ENCODE data around the gene BRAF.
"Not testable (repeated sequence)": the region's sequence is repeated elsewhere in the genome, so short reads cannot be mapped to it uniquely, and the experiment has no call there.

The BRAF gene

GRCh38 chr7:140678816-140679130 lies 246.0 kb downstream of the BRAF start:
- TF ChIP-seq, protein P1, sequence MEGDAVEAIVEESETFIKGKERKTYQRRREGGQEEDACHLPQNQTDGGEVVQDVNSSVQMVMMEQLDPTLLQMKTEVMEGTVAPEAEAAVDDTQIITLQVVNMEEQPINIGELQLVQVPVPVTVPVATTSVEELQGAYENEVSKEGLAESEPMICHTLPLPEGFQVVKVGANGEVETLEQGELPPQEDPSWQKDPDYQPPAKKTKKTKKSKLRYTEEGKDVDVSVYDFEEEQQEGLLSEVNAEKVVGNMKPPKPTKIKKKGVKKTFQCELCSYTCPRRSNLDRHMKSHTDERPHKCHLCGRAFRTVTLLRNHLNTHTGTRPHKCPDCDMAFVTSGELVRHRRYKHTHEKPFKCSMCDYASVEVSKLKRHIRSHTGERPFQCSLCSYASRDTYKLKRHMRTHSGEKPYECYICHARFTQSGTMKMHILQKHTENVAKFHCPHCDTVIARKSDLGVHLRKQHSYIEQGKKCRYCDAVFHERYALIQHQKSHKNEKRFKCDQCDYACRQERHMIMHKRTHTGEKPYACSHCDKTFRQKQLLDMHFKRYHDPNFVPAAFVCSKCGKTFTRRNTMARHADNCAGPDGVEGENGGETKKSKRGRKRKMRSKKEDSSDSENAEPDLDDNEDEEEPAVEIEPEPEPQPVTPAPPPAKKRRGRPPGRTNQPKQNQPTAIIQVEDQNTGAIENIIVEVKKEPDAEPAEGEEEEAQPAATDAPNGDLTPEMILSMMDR (conservative IDR thresholded peaks at IDR 0.05; ENCODE audit: low read length): no peak
- no peak overlapping the region for H3K4me3 ChIP-seq (ENCODE audit: low read length)
- no peak for DNase-seq (ENCODE audit: low read depth)

GRCh38 chr7:140678081-140678815 lies 246.5 kb downstream of the BRAF start:
- H3K4me3 ChIP-seq (ENCODE audit: low read length): no peak overlapping the region
- TF ChIP-seq, protein P1 (conservative IDR thresholded peaks at IDR 0.05; ENCODE audit: low read length): no peak

GRCh38 chr7:140677496-140677895 lies 247.2 kb downstream of the BRAF start:
- no peak overlapping the region for H3K4me3 ChIP-seq (ENCODE audit: low read length)
- no peak for DNase-seq (ENCODE audit: low read depth)
- TF ChIP-seq, protein P1 (conservative IDR thresholded peaks at IDR 0.05; ENCODE audit: low read length): no peak

More at GRCh38 chr7:140678081-140678815, 246.5 kb downstream of the BRAF start:
- DNase-seq (ENCODE audit: low read depth): no peak

DNA sequence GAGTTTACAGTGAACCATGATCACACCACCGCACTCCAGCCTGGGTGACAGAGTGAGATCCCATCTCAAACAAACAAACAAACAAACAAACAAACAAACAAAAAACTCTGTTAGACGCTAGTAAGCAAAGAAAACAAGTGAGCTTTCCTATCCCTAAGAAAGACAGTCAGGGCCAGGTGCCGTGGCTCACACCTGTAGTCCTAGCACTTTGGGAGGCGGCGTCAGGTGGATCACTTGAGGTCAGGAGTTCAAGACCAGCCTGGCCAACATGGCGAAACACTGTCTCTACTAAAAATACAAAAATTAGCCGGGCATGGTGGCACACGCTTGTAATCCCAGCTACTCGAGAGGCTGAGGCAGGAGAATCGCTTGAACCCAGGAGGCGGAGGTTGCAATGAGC lies 247.8 kb downstream of the BRAF start:
- DNase-seq (ENCODE audit: low read depth); H3K4me3 ChIP-seq (ENCODE audit: low read length): not testable (repeated sequence)

DNA sequence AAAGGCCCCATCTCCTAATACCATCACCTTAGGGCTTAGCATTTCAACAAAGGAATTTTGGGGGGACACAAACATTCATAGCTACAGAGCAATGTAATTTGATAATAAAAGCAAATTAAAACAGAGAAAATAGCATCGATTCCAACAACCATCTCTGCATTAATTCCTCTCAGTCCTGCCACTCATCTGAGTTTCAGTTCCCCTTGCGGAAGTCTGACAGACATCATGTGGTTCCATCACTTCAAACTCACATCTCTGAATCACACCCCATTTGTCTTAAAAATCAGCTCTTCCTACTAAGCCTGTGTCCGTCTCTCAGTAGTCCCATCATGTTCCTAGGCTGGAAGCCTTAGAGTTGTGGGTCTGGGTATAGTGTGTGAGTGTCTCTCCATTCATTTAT lies 248.4 kb downstream of the BRAF start:
- H3K4me3 ChIP-seq (ENCODE audit: low read length): no peak overlapping the region
- TF ChIP-seq, protein P1 (conservative IDR thresholded peaks at IDR 0.05; ENCODE audit: low read length): no peak

GRCh38 chr7:140675726-140676125 lies 249.0 kb downstream of the BRAF start:
- TF ChIP-seq, protein P1 (conservative IDR thresholded peaks at IDR 0.05; ENCODE audit: low read length): no peak
- no peak for DNase-seq (ENCODE audit: low read depth)
- no peak overlapping the region for H3K4me3 ChIP-seq (ENCODE audit: low read length)

More for the DNA sequence above, 248.4 kb downstream of the BRAF start:
- no peak for DNase-seq (ENCODE audit: low read depth)

- no peak overlapping the region for H3K4me3 ChIP-seq (ENCODE audit: low read length)
- peak; percentile 75 for DNase-seq (ENCODE audit: low read depth)
- TF ChIP-seq, protein P1 (conservative IDR thresholded peaks at IDR 0.05; ENCODE audit: low read length): peak; percentile 64
Measured at GRCh38 chr7:140674899-140675701, 249.6 kb downstream of the BRAF start.

All from AG10803 (cell line).